ENCODE results near the gene PRDM2. TPM values are rescaled to one million over a fixed set of nuclear protein-coding genes. Genes with fewer than 3 reads are reported as not detected.

PRDM2 gene
- total and polyA plus RNA-seq, 10 donors: 12.0 to 75.7 (median 57.4) TPM

DNA sequence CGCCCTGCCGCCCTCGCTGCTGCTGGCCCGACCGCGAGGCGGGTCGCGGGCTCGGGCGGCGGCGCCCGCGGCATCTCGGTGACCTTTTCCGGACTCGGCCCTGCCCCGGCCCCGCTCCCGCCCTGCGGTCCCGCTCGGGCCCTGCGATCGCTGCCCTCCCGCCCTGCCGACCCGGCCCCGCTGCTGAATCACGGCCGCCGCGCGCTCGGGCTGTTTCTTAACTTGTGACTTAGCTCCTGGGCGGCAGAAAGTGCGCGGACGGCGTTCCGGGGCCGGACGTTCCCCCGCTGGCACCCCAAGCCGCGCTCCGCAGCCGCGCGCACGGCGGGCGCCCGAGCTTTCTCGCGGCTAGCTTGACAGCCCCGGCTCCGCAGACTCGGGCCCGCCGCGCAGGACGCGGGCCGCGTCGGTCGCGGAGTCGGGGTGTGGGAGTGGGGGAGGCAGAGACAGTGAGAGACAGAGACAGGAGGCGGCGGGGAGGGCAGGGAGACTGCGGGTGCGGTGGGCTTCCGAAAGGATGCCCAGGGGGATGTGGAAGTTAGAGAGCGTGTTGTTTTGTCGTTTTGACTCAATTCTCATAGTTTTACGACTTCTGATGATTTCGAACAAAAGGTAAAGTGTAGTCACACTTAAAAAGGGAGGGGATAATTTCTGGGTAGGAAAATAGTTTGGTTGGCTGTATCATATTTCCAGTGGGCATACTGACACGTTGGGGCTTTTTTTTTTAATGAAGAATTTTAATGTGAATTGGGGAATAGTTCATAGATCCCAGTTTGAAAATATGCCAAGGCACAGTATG, 49.8 kb downstream of the PRDM2 start:
- intact Hi-C loops (cut with DNase I; ENCODE audit: low total_unique reads): no loop called here
- TF ChIP-seq, protein P1, sequence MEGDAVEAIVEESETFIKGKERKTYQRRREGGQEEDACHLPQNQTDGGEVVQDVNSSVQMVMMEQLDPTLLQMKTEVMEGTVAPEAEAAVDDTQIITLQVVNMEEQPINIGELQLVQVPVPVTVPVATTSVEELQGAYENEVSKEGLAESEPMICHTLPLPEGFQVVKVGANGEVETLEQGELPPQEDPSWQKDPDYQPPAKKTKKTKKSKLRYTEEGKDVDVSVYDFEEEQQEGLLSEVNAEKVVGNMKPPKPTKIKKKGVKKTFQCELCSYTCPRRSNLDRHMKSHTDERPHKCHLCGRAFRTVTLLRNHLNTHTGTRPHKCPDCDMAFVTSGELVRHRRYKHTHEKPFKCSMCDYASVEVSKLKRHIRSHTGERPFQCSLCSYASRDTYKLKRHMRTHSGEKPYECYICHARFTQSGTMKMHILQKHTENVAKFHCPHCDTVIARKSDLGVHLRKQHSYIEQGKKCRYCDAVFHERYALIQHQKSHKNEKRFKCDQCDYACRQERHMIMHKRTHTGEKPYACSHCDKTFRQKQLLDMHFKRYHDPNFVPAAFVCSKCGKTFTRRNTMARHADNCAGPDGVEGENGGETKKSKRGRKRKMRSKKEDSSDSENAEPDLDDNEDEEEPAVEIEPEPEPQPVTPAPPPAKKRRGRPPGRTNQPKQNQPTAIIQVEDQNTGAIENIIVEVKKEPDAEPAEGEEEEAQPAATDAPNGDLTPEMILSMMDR (IDR thresholded peaks at IDR 0.05 in 8 of 11, conservative IDR thresholded peaks at IDR 0.05 in 3 of 11): no peak
- TF ChIP-seq POLR2AphosphoS5 (IDR thresholded peaks at IDR 0.05): peak in 1 of 3 donors; percentile 63
- Histone ChIP-seq H3K27ac (peak overlapping the region; percentile 90 to 98 (median 97)), H3K36me3 (peaks cover 0 to 27% (median 6%) of the 10 kb centered on the region in 6 donors), H3K9me3 (no peaks in the 10 kb centered on the region), H3K27me3 (replicated peaks in 1 of 7) (no peaks in the 10 kb centered on the region), H3K4me3 (peak overlapping the region; percentile 78 to 95 (median 88)), H3K4me1 (peaks cover 37 to 72% (median 60%) of the 10 kb centered on the region in 6 donors)
- 0 to 1% (median 1%) methylated on average over 28 to 81 of the region's 81 CpGs for WGBS, 5 donors
- DNase-seq: peak; percentile 96

DNA sequence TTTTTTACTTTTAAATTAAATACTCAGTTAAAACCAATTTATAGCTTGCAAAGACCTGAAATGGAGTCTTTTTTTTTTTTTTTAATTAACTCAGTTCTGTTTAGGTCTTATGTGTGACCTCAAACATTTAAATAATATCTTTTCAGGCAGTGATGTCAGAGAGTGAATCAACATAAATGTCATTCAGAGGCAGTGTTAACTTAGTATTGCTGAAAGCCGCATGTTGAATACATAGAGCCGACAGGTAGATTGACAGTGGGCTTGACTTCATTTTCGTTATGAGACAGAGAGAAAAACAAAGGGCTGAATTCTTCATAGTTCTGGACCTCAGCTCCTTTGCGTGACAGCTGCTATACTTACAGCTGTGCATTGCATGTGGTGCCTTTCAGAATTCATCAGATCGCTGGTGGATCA, 51.5 kb downstream of the PRDM2 start:
- intact Hi-C loops (cut with DNase I; ENCODE audit: low total_unique reads): no loop called here
- H3K4me3 ChIP-seq: peak overlapping the region in 1 of 8 donors; percentile 3
- DNase-seq: no peak
- TF ChIP-seq, protein P1 (IDR thresholded peaks at IDR 0.05 in 8 of 11, conservative IDR thresholded peaks at IDR 0.05 in 3 of 11): no peak
- TF ChIP-seq POLR2A (IDR thresholded peaks at IDR 0.05): no peak
- TF ChIP-seq POLR2AphosphoS5 (IDR thresholded peaks at IDR 0.05): no peak
- no peaks in the 10 kb centered on the region for H3K27me3 ChIP-seq (replicated peaks in 1 of 7)
- 81 to 93% (median 88%) methylated on average over 5 of the region's 5 CpGs for WGBS, 5 donors
- H3K4me1 ChIP-seq: peaks cover 42 to 89% (median 75%) of the 10 kb centered on the region in 6 donors
- no peak overlapping the region for H3K27ac ChIP-seq
- H3K36me3 ChIP-seq: peaks cover 0 to 27% (median 6%) of the 10 kb centered on the region in 6 donors
- no peaks in the 10 kb centered on the region for H3K9me3 ChIP-seq

DNA sequence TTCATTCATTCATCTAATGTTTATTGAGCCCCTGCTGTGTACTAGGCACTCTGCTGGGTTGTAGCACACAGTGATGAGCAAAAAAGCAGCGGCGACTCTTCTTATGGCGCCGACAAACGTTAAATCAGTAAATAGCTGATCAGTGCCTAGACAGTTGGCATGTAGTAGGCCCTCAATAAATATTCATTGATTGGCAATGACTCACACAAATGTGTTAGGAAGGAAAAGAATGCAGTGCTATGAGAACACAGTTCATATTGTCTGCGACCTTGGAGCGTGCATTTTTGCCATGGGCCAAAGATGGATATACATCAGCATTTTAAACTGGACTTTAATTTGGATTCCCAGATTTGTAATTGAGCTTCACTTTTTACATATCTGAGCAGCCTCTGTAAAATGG, 52.0 kb downstream of the PRDM2 start:
- intact Hi-C loops (cut with DNase I; ENCODE audit: low total_unique reads): no loop called here
- no peaks in the 10 kb centered on the region for H3K9me3 ChIP-seq
- H3K36me3 ChIP-seq: peaks cover 0 to 27% (median 6%) of the 10 kb centered on the region in 6 donors
- no peak overlapping the region for H3K27ac ChIP-seq
- 90 to 96% (median 94%) methylated on average over 7 of the region's 7 CpGs for WGBS, 5 donors
- H3K4me3 ChIP-seq: peak overlapping the region in 1 of 8 donors; percentile 3
- no peaks in the 10 kb centered on the region for H3K27me3 ChIP-seq (replicated peaks in 1 of 7)
- no peak for TF ChIP-seq POLR2A (IDR thresholded peaks at IDR 0.05)
- TF ChIP-seq, protein P1 (IDR thresholded peaks at IDR 0.05 in 8 of 11, conservative IDR thresholded peaks at IDR 0.05 in 3 of 11): no peak
- TF ChIP-seq POLR2AphosphoS5 (IDR thresholded peaks at IDR 0.05): no peak
- H3K4me1 ChIP-seq: peaks cover 47 to 90% (median 81%) of the 10 kb centered on the region in 6 donors
- no peak for DNase-seq

DNA sequence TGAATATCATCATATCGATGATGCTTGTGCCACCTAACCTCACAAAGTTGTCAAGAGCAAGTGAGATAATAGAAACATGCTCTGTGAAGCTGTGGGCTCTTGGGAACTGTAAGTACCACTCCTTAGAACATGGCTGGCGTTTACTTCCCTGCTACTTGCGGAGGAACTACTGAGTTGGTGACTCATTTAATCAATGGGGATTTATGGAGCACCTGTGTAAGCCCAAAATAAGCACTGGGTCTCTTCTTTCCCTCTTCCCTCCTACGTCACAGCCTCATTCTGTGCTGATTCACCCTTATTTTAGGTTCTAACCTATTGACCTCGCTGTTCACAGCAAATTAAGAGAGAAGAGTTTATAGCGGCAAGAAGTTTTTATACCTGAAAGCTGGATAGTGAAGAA, 52.9 kb downstream of the PRDM2 start:
- WGBS, 5 donors: 84 to 92% (median 88%) methylated on average over 6 of the region's 6 CpGs
- H3K27ac ChIP-seq: no peak overlapping the region
- intact Hi-C loops (cut with DNase I; ENCODE audit: low total_unique reads): no loop called here
- no peak for TF ChIP-seq POLR2A (IDR thresholded peaks at IDR 0.05)
- TF ChIP-seq POLR2AphosphoS5 (IDR thresholded peaks at IDR 0.05): no peak
- TF ChIP-seq, protein P1 (IDR thresholded peaks at IDR 0.05 in 8 of 11, conservative IDR thresholded peaks at IDR 0.05 in 3 of 11): no peak
- H3K4me1 ChIP-seq: peaks cover 50 to 91% (median 87%) of the 10 kb centered on the region in 6 donors
- peaks cover 0 to 27% (median 6%) of the 10 kb centered on the region in 6 donors for H3K36me3 ChIP-seq
- no peaks in the 10 kb centered on the region for H3K27me3 ChIP-seq (replicated peaks in 1 of 7)
- H3K4me3 ChIP-seq: no peak overlapping the region
- DNase-seq: no peak
- H3K9me3 ChIP-seq: no peaks in the 10 kb centered on the region

Data from spleen (tissue), 11 donors.